Measurements from ENCODE around the gene RPSA. TPM values are rescaled to one million over a fixed set of nuclear protein-coding genes. Genes with fewer than 3 reads are reported as not detected.

Gene RPSA
- total RNA-seq, 1 experiment from 2014 or later: 1,562 TPM

GRCh38 chr3:39427506-39427905, 21.0 kb downstream of the RPSA start:
- Histone ChIP-seq H3K4me1 (no peaks in the 10 kb centered on the region), H3K9me3 (no peaks in the 10 kb centered on the region), H3K4me3 (ENCODE audit: low read depth, low read length) (no peak overlapping the region), H3K36me3 (ENCODE audit: control insufficient read depth, insufficient read depth, low read length) (no peaks in the 10 kb centered on the region), H3K27me3 (replicated peaks; ENCODE audit: control insufficient read depth, insufficient read depth, low read length) (no peaks in the 10 kb centered on the region)
- DNase-seq: no peak
- no peak for TF ChIP-seq CTCF (IDR thresholded peaks at IDR 0.05; ENCODE audit: insufficient read depth in 1 of 2, low read depth in 1 of 2, low read length in 1 of 2, severe bottlenecking in 1 of 2, unreplicated experiment in 1 of 2)
- no peak overlapping the region for H3K4me3 Mint-ChIP-seq (ENCODE audit: unreplicated experiment)
- BruUV-seq (replicated peaks): no TSS peak
- POLR2A ChIA-PET: no interaction called here
- H3K27me3 Mint-ChIP-seq (ENCODE audit: insufficient read depth, unreplicated experiment): peaks cover 5% of the 10 kb centered on the region
- intact Hi-C loops (cut with micrococcal nuclease; ENCODE audit: unreplicated experiment): no loop called here
- no peaks in the 10 kb centered on the region for H3K9me3 Mint-ChIP-seq (ENCODE audit: unreplicated experiment)
- H3K4me1 Mint-ChIP-seq (ENCODE audit: low read depth, unreplicated experiment): no peaks in the 10 kb centered on the region
- no peak overlapping the region for H3K27ac Mint-ChIP-seq (ENCODE audit: unreplicated experiment)
- CTCF ChIA-PET: no interaction called here
- no peaks in the 10 kb centered on the region for H3K36me3 Mint-ChIP-seq (ENCODE audit: insufficient read depth, unreplicated experiment)

GRCh38 chr3:39428745-39429201, 22.3 kb downstream of the RPSA start:
- H3K9me3 ChIP-seq: no peaks in the 10 kb centered on the region
- no peaks in the 10 kb centered on the region for H3K27me3 ChIP-seq (replicated peaks; ENCODE audit: control insufficient read depth, insufficient read depth, low read length)
- Mint-ChIP-seq H3K27ac (ENCODE audit: unreplicated experiment) (no peak overlapping the region), H3K27me3 (ENCODE audit: insufficient read depth, unreplicated experiment) (peaks cover 5% of the 10 kb centered on the region), H3K9me3 (ENCODE audit: unreplicated experiment) (no peaks in the 10 kb centered on the region), H3K4me3 (ENCODE audit: unreplicated experiment) (no peak overlapping the region), H3K4me1 (ENCODE audit: low read depth, unreplicated experiment) (no peaks in the 10 kb centered on the region), H3K36me3 (ENCODE audit: insufficient read depth, unreplicated experiment) (no peaks in the 10 kb centered on the region)
- TF ChIP-seq CTCF (IDR thresholded peaks at IDR 0.05; ENCODE audit: insufficient read depth in 1 of 2, low read depth in 1 of 2, low read length in 1 of 2, severe bottlenecking in 1 of 2, unreplicated experiment in 1 of 2): no peak
- no TSS peak for BruUV-seq (replicated peaks)
- no peaks in the 10 kb centered on the region for H3K4me1 ChIP-seq
- H3K36me3 ChIP-seq (ENCODE audit: control insufficient read depth, insufficient read depth, low read length): no peaks in the 10 kb centered on the region
- POLR2A ChIA-PET: no interaction called here
- intact Hi-C loops (cut with micrococcal nuclease; ENCODE audit: unreplicated experiment): no loop called here
- DNase-seq: no peak
- CTCF ChIA-PET: interaction anchor here (0.6 kb wide), 1 partner anchor 60 kb away, joined by 3 read pairs; no protein-coding TSS in a partner anchor
- H3K4me3 ChIP-seq (ENCODE audit: low read depth, low read length): no peak overlapping the region

- Histone ChIP-seq H3K36me3 (ENCODE audit: control insufficient read depth, insufficient read depth, low read length) (no peaks in the 10 kb centered on the region), H3K27me3 (replicated peaks; ENCODE audit: control insufficient read depth, insufficient read depth, low read length) (no peaks in the 10 kb centered on the region), H3K4me3 (ENCODE audit: low read depth, low read length) (no peak overlapping the region), H3K4me1 (no peaks in the 10 kb centered on the region), H3K9me3 (no peaks in the 10 kb centered on the region)
- Mint-ChIP-seq H3K4me1 (ENCODE audit: low read depth, unreplicated experiment) (no peaks in the 10 kb centered on the region), H3K27me3 (ENCODE audit: insufficient read depth, unreplicated experiment) (peaks cover 5% of the 10 kb centered on the region), H3K27ac (ENCODE audit: unreplicated experiment) (no peak overlapping the region), H3K4me3 (ENCODE audit: unreplicated experiment) (no peak overlapping the region), H3K36me3 (ENCODE audit: insufficient read depth, unreplicated experiment) (no peaks in the 10 kb centered on the region), H3K9me3 (ENCODE audit: unreplicated experiment) (no peaks in the 10 kb centered on the region)
- intact Hi-C loops (cut with micrococcal nuclease; ENCODE audit: unreplicated experiment): no loop called here
- POLR2A ChIA-PET: no interaction called here
- no peak for TF ChIP-seq CTCF (IDR thresholded peaks at IDR 0.05; ENCODE audit: insufficient read depth in 1 of 2, low read depth in 1 of 2, low read length in 1 of 2, severe bottlenecking in 1 of 2, unreplicated experiment in 1 of 2)
- DNase-seq: no peak
- CTCF ChIA-PET: no interaction called here
- no TSS peak for BruUV-seq (replicated peaks)
Observed at GRCh38 chr3:39429466-39429865, 22.9 kb downstream of the RPSA start.

Measured in Caco-2 (cell line).